ENCODE results near the gene RETREG3.

GRCh38 chr17:42563143-42563509, 46.0 kb downstream of the RETREG3 start:
- no peak for TF ChIP-seq POLR2A (IDR thresholded peaks at IDR 0.05; ENCODE audit: low read depth, low read length)
- TF ChIP-seq POLR2AphosphoS5 (IDR thresholded peaks at IDR 0.05; ENCODE audit: low read depth, low read length), result no peak
- TF ChIP-seq TAF1 (IDR thresholded peaks at IDR 0.05; ENCODE audit: borderline replicate concordance, low read depth, low read length), result no peak
